ENCODE results near the gene RRAS2. TPM values are rescaled to one million over a fixed set of nuclear protein-coding genes. Genes with fewer than 3 reads are reported as not detected.

RRAS2 gene
- total and polyA plus RNA-seq, 8 donors, result 44.2 to 67.4 (median 58.4) TPM

DNA sequence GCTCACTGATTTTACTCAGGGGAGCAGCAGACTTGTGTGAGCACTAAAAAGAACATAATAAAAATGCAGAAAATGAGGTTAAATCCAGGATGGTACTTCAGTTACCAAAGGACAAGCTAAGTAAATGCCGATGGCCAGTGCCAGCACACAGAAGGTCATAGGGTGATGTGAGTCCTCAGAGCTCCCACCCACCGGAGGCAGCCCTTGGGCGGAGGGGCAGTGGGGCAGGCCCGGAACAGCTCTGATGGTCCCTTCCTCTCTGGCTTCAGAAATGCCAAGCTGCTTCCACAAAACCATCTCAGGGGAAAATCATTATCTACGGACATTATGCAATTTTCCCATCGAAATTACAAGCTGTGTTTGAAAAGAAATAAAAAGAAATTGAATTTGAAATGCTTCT, 124.5 kb downstream of the RRAS2 start:
- DNase-seq (no peak), ATAC-seq (no peak)
- Histone ChIP-seq H3K27ac (no peak overlapping the region), H3K27me3 (no peaks in the 10 kb centered on the region), H3K4me3 (no peak overlapping the region), H3K4me1 (peaks cover 0 to 6% of the 10 kb centered on the region in 2 donors), H3K36me3 (no peaks in the 10 kb centered on the region), H3K9me3 (no peaks in the 10 kb centered on the region)
- intact Hi-C loops (cut with DNase I), result no loop called here
- no peak for TF ChIP-seq CTCF (IDR thresholded peaks at IDR 0.05)

GRCh38 chr11:14232652-14233051, 126.3 kb downstream of the RRAS2 start:
- Histone ChIP-seq H3K9me3 (no peaks in the 10 kb centered on the region), H3K4me3 (no peak overlapping the region), H3K27me3 (no peaks in the 10 kb centered on the region), H3K4me1 (peaks cover 0 to 3% of the 10 kb centered on the region in 2 donors), H3K27ac (no peak overlapping the region), H3K36me3 (no peaks in the 10 kb centered on the region)
- intact Hi-C loops (cut with DNase I), result no loop called here
- DNase-seq (no peak), ATAC-seq (no peak)
- no peak for TF ChIP-seq CTCF (IDR thresholded peaks at IDR 0.05)

GRCh38 chr11:14230407-14230806, 128.6 kb downstream of the RRAS2 start:
- Histone ChIP-seq H3K27me3 (no peaks in the 10 kb centered on the region), H3K36me3 (no peaks in the 10 kb centered on the region), H3K4me3 (no peak overlapping the region), H3K4me1 (no peaks in the 10 kb centered on the region), H3K27ac (no peak overlapping the region), H3K9me3 (peaks cover 0 to 3% of the 10 kb centered on the region in 2 donors)
- TF ChIP-seq CTCF (IDR thresholded peaks at IDR 0.05), result no peak
- no peak for ATAC-seq
- DNase-seq, result no peak
- intact Hi-C loops (cut with DNase I), result no loop called here

DNA sequence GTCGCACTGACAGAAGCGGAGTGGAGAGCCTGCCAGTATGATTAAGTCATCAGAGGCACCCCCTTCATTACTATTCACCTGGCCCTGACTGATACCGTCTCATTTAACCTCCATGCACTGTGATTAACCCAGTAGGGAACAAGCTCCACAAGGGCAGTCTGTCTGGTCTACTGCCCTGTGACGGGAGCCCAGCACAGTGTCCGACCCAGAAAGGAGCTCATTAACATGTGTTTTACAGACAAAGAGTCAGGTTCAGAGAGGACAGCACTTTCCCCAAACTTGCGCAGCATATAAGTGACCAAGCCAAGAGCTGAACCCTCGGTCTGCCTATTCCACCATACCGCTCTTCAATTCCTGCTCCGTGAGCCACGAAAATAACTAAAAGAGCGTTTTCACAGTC, 129.5 kb downstream of the RRAS2 start:
- Histone ChIP-seq H3K4me1 (no peaks in the 10 kb centered on the region), H3K36me3 (no peaks in the 10 kb centered on the region), H3K4me3 (no peak overlapping the region), H3K27ac (no peak overlapping the region), H3K27me3 (no peaks in the 10 kb centered on the region), H3K9me3 (peaks cover 0 to 3% of the 10 kb centered on the region in 2 donors)
- intact Hi-C loops (cut with DNase I), result no loop called here
- no peak for DNase-seq
- TF ChIP-seq CTCF (IDR thresholded peaks at IDR 0.05), result no peak
- no peak for ATAC-seq

- Histone ChIP-seq H3K27ac (no peak overlapping the region), H3K36me3 (no peaks in the 10 kb centered on the region), H3K27me3 (no peaks in the 10 kb centered on the region), H3K4me1 (no peaks in the 10 kb centered on the region), H3K9me3 (peaks cover 0 to 3% of the 10 kb centered on the region in 2 donors), H3K4me3 (no peak overlapping the region)
- DNase-seq, result no peak
- ATAC-seq, result no peak
- intact Hi-C loops (cut with DNase I), result no loop called here
- TF ChIP-seq CTCF (IDR thresholded peaks at IDR 0.05), result no peak
Observed at GRCh38 chr11:14228356-14228755, 130.6 kb downstream of the RRAS2 start.

Other genes with a start within 250 kb of the RRAS2 start
- 100 to 1,000 TPM; 105 to 113 TPM for gene COPB1, start 140.6 kb upstream of the RRAS2 start, total RNA-seq
- gene COPB1, start 140.6 kb upstream of the RRAS2 start, polyA plus RNA-seq (ENCODE audit: insufficient read length in 6 of 6), result 100 to 1,000 TPM; 122 to 153 (median 145) TPM
- gene PSMA1, start 161.2 kb upstream of the RRAS2 start, total RNA-seq, result 100 to 1,000 TPM; 109 to 184 TPM
- gene PSMA1, start 161.2 kb upstream of the RRAS2 start, polyA plus RNA-seq (ENCODE audit: insufficient read length in 6 of 6), result 100 to 1,000 TPM; 162 to 183 (median 172) TPM

Data from left lung (tissue), 10 donors.